SK-N-SH (cell line): ENCODE measurements around the gene FAM110A. TPM values are rescaled to one million over a fixed set of nuclear protein-coding genes. Genes with fewer than 3 reads are reported as not detected.
"Not testable (repeated sequence)": the region's sequence is repeated elsewhere in the genome, so short reads cannot be mapped to it uniquely, and the experiment has no call there.

Source experiments
- CTCF ChIA-PET: fragments of 300-600, 350-600 bp; formaldehyde crosslinking; extraction: SDS; loops from one replicate; lab custom pipeline; 2021; lab: Yijun Ruan, JAX
- POLR2A ChIA-PET: fragments of 350-600 bp; sonication (Branson Sonifier 250); formaldehyde crosslinking; extraction: SDS; loops from one replicate; lab custom pipeline; 2020; ENCODE audit warnings: antibody characterized with exemption, inconsistent platforms; lab: Yijun Ruan, JAX
- DNase-seq: peaks from one replicate; pipeline ENCODE4 v3.0.0; 2012
- H2AFZ ChIP-seq: fragments of 200-600 bp; sonication (generic); 2 replicates; pipeline ENCODE4 v1.8.1; 2016; ENCODE audit warnings: antibody characterized with exemption, mild to moderate bottlenecking, low read depth
- H3F3A ChIP-seq: fragments of 200-600 bp; sonication (generic); replicated peaks from 2 replicates; pipeline ENCODE3; 2016; ENCODE audit warnings: antibody characterized with exemption, mild to moderate bottlenecking; ENCODE audit not compliant: insufficient read depth
- H3K27ac ChIP-seq, 2 experiments: fragments of 200-500 bp in 1 of 2; fragments of 200-600 bp in 1 of 2; sonication (Bioruptor generic) in 1 of 2; sonication (generic), shearing (Covaris generic) in 1 of 2; 2 replicates each; pipeline versions ENCODE4 v1.5.1 to v1.6.1; 2014 to 2016; ENCODE audit warnings: low read depth in 2 of 2, inconsistent platforms in 1 of 2, low read length in 1 of 2, mild to moderate bottlenecking in 1 of 2, mixed read lengths in 1 of 2
- H3K27me3 ChIP-seq: fragments of 200-600 bp; sonication (generic), shearing (Covaris generic); 2 replicates; pipeline ENCODE4 v1.6.1; 2016; ENCODE audit warnings: mixed run types; ENCODE audit not compliant: insufficient read depth
- H3K36me3 ChIP-seq, 2 experiments: fragments of 200-500 bp in 1 of 2; fragments of 200-600 bp in 1 of 2; sonication (Bioruptor generic) in 1 of 2; sonication (generic) in 1 of 2; replicated peaks in 1 of 2; 2 replicates each; pipeline versions ENCODE3 to v1.5.1; 2014 to 2016; ENCODE audit warnings: low read length in 1 of 2, mild to moderate bottlenecking in 1 of 2; ENCODE audit not compliant: insufficient read depth in 2 of 2, control insufficient read depth in 1 of 2
- H3K4me1 ChIP-seq, 2 experiments: fragments of 200-500 bp in 1 of 2; fragments of 200-600 bp in 1 of 2; sonication (Bioruptor generic) in 1 of 2; sonication (generic), shearing (Covaris generic) in 1 of 2; 2 replicates each; pipeline versions ENCODE4 v1.5.1 to v1.6.1; 2014 to 2016; ENCODE audit warnings: low read depth in 1 of 2, low read length in 1 of 2, mixed run types in 1 of 2; ENCODE audit not compliant: insufficient read depth in 2 of 2, control insufficient read depth in 1 of 2
- H3K4me2 ChIP-seq: fragments of 200-600 bp; sonication (generic), shearing (Covaris generic); 2 replicates; pipeline ENCODE4 v1.6.1; 2017; ENCODE audit warnings: mixed run types
- H3K4me3 ChIP-seq, 2 experiments: fragments of 200-500 bp in 1 of 2; fragments of 200-600 bp in 1 of 2; sonication (Bioruptor generic) in 1 of 2; sonication (generic), shearing (Covaris generic) in 1 of 2; 2 replicates each; pipeline versions ENCODE4 v1.5.1 to v1.8.1; 2014 to 2016; ENCODE audit warnings: low read depth in 2 of 2, inconsistent platforms in 1 of 2, low read length in 1 of 2, mild to moderate bottlenecking in 1 of 2, mixed read lengths in 1 of 2, moderate library complexity in 1 of 2
- H3K79me2 ChIP-seq: fragments of 200-600 bp; sonication (generic); 2 replicates; pipeline ENCODE4 v1.8.1; 2017; ENCODE audit warnings: mild to moderate bottlenecking; ENCODE audit not compliant: insufficient read depth
- H3K9ac ChIP-seq: fragments of 200-600 bp; sonication (generic); 2 replicates; pipeline ENCODE4 v1.6.1; 2017; ENCODE audit warnings: mixed run types
- H3K9me2 ChIP-seq: fragments of 200-600 bp; sonication (generic); 2 replicates; pipeline ENCODE4 v1.6.1; 2017; ENCODE audit warnings: mixed run types
- H3K9me3 ChIP-seq: fragments of 200-600 bp; sonication (generic); 2 replicates; pipeline ENCODE4 v1.6.1; 2017; ENCODE audit warnings: mixed run types, mild to moderate bottlenecking, moderate library complexity
- H4K20me1 ChIP-seq: fragments of 200-600 bp; sonication (generic); 2 replicates; pipeline ENCODE4 v1.6.1; 2017; ENCODE audit warnings: mild to moderate bottlenecking, mixed run types; ENCODE audit not compliant: insufficient read depth
- CHD2 ChIP-seq: fragments of 150-350 bp; IDR thresholded peaks from 2 replicates; pipeline ENCODE4 v1.6.1; 2018; ENCODE audit warnings: low read length; ENCODE audit not compliant: partially characterized antibody
- ELF1 ChIP-seq: IDR thresholded peaks from 2 replicates; pipeline ENCODE4 v1.4.0; 2012
- EP300 ChIP-seq, 2 experiments: IDR thresholded peaks; 2 replicates each; pipeline versions ENCODE4 v1.4.0 to v1.6.1; 2012; ENCODE audit warnings: borderline replicate concordance in 1 of 2, low read depth in 1 of 2, low read length in 1 of 2
- EZH2phosphoT487 ChIP-seq: fragments of 200-600 bp; sonication (generic); IDR thresholded peaks from 2 replicates; pipeline ENCODE4 v1.6.1; 2017; ENCODE audit warnings: low read depth, mixed run types, mild to moderate bottlenecking, antibody characterized with exemption, moderate library complexity, borderline replicate concordance
- FOXM1 ChIP-seq: IDR thresholded peaks from 2 replicates; pipeline ENCODE4 v1.4.0; 2012; ENCODE audit warnings: low read depth, mild to moderate bottlenecking
- GABPA ChIP-seq: IDR thresholded peaks from 2 replicates; pipeline ENCODE4 v1.4.0; 2012; ENCODE audit warnings: low read depth, mild to moderate bottlenecking
- IRF3 ChIP-seq: fragments of 150-350 bp; IDR thresholded peaks from 2 replicates; pipeline ENCODE4 v1.6.1; 2016; ENCODE audit warnings: mild to moderate bottlenecking, low read depth, low read length
- JUND ChIP-seq: IDR thresholded peaks from 2 replicates; pipeline ENCODE4 v1.4.0; 2012
- MXI1 ChIP-seq: IDR thresholded peaks from 2 replicates; pipeline ENCODE4 v1.6.1; 2012; ENCODE audit warnings: mild to moderate bottlenecking, low read depth, low read length, improper control_type of control experiment
- NRF1 ChIP-seq: IDR thresholded peaks from 2 replicates; pipeline ENCODE4 v1.6.1; 2012; ENCODE audit warnings: low read depth, mild to moderate bottlenecking, low read length
- RAD21 ChIP-seq: IDR thresholded peaks from 2 replicates; pipeline ENCODE4 v1.6.1; 2012; ENCODE audit warnings: mild to moderate bottlenecking, low read length
- REST ChIP-seq: IDR thresholded peaks from 2 replicates; pipeline ENCODE4 v1.6.1; 2012; ENCODE audit warnings: mild to moderate bottlenecking, low read depth, low read length, moderate library complexity
- SIN3A ChIP-seq: IDR thresholded peaks from 2 replicates; pipeline ENCODE4 v1.6.1; 2012; ENCODE audit warnings: low read depth, mild to moderate bottlenecking, low read length, moderate library complexity, borderline replicate concordance
- SMC3 ChIP-seq: IDR thresholded peaks from 2 replicates; pipeline ENCODE4 v1.6.1; 2012; ENCODE audit warnings: low read depth, low read length, improper control_type of control experiment
- USF1 ChIP-seq: IDR thresholded peaks from 2 replicates; pipeline ENCODE4 v1.4.0; 2012; ENCODE audit warnings: low read depth, borderline replicate concordance
- WGBS: methylation state at CpG from one replicate; pipeline ENCODE4 v1.1.6; 2017; ENCODE audit warnings: low lambda C conversion rate; 5-methylcytosine and 5-hydroxymethylcytosine counted together
- polyA plus RNA-seq, 3 experiments: library from polyadenylated mRNA; depleted of rRNA; stranded (reverse); fragments of >200 nt; gene quantifications; 2 replicates each; pipeline ENCODE4 v1.2.3, GENCODE V29; 2012

FAM110A gene
- polyA plus RNA-seq, 1 of the 3 experiments (the other 2 are of a cell fraction), result 3.8 TPM

GRCh38 chr20:825710-826421, 7.6 kb upstream of the FAM110A start:
- Histone ChIP-seq H3K4me2 (no peak overlapping the region), H3K9me3 (no peaks in the 10 kb centered on the region), H2AFZ (no peak overlapping the region), H3K9ac (no peak overlapping the region), H3K4me1 (no peaks in the 10 kb centered on the region; a peak in 1 of 4 replicates), H3K27ac (no peak overlapping the region), H3K36me3 (no peaks in the 10 kb centered on the region), H3K79me2 (no peaks in the 10 kb centered on the region), H4K20me1 (no peaks in the 10 kb centered on the region), H3K27me3 (no peaks in the 10 kb centered on the region), H3K9me2 (no peaks in the 10 kb centered on the region), H3K4me3 (no peak overlapping the region), H3F3A (no peaks in the 10 kb centered on the region)
- CTCF ChIA-PET, result interaction anchor here (1.5 kb wide), 2 partner anchors 129 to 132 kb away, joined by 3 to 4 read pairs; no protein-coding TSS in a partner anchor
- WGBS, result 88% methylated on average over 9 of the region's 9 CpGs
- TF ChIP-seq EP300 (IDR thresholded peaks at IDR 0.05; ENCODE audit: borderline replicate concordance in 1 of 2, low read depth in 1 of 2, low read length in 1 of 2) (no peak), CHD2 (no peak), SMC3 (no peak), REST (no peak), USF1 (no peak), IRF3 (no peak), GABPA (no peak)
- DNase-seq, result no peak
- POLR2A ChIA-PET, result no interaction called here

GRCh38 chr20:826695-827323, 6.7 kb upstream of the FAM110A start:
- H3K9me2 ChIP-seq, result no peaks in the 10 kb centered on the region
- H3K4me2 ChIP-seq, result no peak overlapping the region
- H3K9ac ChIP-seq, result no peak overlapping the region
- WGBS, result 70% methylated on average over 5 of the region's 7 CpGs
- ChIA-PET POLR2A (interaction anchor here (0.5 kb wide), 1 partner anchor 12 kb away, joined by 3 read pairs; no protein-coding TSS in a partner anchor), CTCF (interaction anchor here (0.8 to 1.5 kb wide), 2 partner anchors 11 to 128 kb away, joined by 4 read pairs; no protein-coding TSS in a partner anchor)
- no peak for DNase-seq
- H3K36me3 ChIP-seq, result no peaks in the 10 kb centered on the region
- H3K79me2 ChIP-seq, result no peaks in the 10 kb centered on the region
- H4K20me1 ChIP-seq, result no peaks in the 10 kb centered on the region
- no peak overlapping the region for H2AFZ ChIP-seq
- no peak overlapping the region for H3K27ac ChIP-seq
- H3K9me3 ChIP-seq, result no peaks in the 10 kb centered on the region
- no peak overlapping the region for H3K4me3 ChIP-seq
- H3F3A ChIP-seq, result no peaks in the 10 kb centered on the region
- no peaks in the 10 kb centered on the region; a peak in 1 of 4 replicates for H3K4me1 ChIP-seq
- TF ChIP-seq FOXM1 (no peak), GABPA (no peak), EZH2phosphoT487 (no peak), RAD21 (no peak), NRF1 (no peak), SMC3 (no peak), SIN3A (no peak), ELF1 (no peak), MXI1 (no peak), JUND (no peak)
- no peaks in the 10 kb centered on the region for H3K27me3 ChIP-seq

GRCh38 chr20:827981-828380, 5.5 kb upstream of the FAM110A start:
- DNase-seq, H2AFZ ChIP-seq, H3K4me3 ChIP-seq, H3K79me2 ChIP-seq, POLR2A ChIA-PET, H3K9me2 ChIP-seq, H3K4me2 ChIP-seq, H3F3A ChIP-seq, H3K4me1 ChIP-seq, H3K9me3 ChIP-seq, H3K27me3 ChIP-seq, H3K27ac ChIP-seq, H3K36me3 ChIP-seq, H4K20me1 ChIP-seq, H3K9ac ChIP-seq: not testable (repeated sequence)
- WGBS, result 79% methylated on average over 8 of the region's 8 CpGs
- CTCF ChIA-PET, result interaction anchor here (8.4 kb wide), 1 partner anchor 128 kb away, joined by 59 read pairs; no protein-coding TSS in a partner anchor
